Fibroblast of skin of left biceps (primary cell): ENCODE data around the gene RASL10B.

ENCODE experiments used
- DNase-seq, 2 experiments: peaks; one replicate each; pipeline ENCODE4 v3.0.0-alpha.2; 2013; ENCODE audit warnings: low read depth in 2 of 2

The RASL10B gene

DNA sequence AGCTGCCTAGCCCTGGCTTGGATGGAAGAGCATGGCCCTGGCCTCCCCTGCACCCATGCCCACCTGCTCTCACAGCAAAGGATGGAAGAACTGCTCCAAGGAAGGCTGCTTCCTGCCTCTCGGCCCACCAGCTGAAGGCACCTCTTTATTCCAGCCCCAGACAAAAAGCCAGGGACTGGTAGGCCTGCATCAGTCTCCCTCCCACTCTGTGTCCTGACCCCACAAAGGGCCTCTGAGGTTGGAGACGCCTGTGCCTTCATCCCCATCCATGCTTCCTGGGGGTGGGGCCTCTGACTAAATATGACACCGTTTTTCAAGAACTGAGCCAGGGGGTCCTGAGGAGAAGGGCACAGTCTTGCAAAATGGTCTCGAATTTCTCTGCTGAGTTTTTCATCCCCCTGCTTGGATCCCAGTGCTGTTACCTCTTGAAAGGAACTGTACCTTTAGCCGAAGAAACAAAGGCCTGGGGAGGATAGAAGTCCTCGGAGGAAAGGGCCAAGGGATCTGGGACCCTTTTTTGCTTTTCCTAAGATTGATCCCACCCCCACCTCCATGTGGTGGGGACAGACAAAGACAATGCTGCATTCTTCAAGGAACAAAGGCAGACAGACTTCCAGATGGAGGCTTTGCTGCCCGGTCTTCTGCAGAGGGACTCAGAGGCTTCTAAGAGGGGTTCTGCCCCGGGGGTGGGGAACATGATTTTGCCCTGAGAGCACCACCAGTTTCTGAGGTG is 34.5 kb downstream of the RASL10B start:
- no peak for DNase-seq

DNA sequence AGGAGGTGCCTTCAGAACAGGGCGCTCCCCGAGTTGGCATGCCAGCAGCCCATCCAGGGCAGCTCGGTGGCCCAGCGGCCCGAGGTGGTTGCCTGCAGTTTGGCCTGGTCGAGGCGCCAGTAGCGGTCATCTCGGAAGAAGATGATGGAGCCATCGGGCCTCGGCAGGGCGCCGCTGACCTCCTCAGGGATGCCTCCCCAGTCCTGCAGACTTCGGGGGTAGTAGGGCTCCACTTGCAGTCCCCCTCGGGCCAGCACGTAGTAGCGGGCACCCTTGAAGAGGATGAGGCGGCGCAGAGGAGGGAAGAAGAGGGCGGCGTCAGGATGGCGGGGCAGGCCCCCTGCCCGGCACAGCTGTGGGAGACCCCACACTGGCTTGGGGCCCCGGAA is 35.0 kb downstream of the RASL10B start:
- DNase-seq = no peak

DNA sequence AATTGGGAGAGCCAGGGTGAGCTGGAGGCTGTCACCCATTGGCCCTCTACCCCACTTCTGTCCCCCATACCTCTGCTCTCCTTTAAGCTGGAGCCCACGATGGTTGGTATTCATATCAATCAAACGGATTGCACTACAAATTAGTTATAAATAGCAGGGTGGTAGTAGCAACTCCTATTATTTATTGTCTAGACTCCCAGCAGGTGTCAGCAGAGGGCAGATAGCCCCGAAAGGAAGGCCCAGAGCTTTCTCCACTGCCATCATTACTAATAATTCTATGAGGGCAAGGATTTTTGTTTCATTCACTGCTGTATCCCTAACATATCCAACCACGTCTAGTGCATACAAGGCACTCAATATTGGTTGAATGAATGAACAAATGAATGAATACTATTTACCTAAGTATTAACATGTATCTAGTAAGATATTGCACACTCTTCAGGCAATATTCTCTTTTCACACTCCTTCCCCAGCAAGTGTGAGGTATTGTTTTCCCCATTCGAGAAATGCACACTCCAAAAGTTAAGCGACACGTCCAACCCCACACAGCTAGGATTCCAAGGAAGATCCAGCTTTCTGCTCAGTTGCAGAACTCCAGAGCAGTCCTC is 35.6 kb downstream of the RASL10B start:
- DNase-seq = no peak

DNA sequence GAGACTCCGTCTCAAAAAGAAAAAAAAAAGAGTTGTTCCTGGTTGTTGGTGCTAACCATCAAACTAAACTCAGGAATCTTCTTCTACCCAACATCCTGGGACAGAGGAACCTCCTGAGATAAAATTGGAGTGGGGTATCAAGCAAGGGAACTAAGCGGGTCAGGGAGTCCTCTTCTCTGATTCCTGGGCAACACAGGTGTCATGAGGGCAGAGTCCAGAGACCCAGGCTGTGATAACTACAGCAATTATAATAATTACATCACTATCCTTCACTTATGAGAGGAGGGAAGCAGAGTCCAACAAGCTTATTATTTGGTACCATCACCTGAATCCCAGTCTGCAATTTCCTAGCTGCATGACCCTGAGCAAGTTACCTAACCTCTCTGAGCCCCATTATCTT is 37.4 kb downstream of the RASL10B start:
- DNase-seq = no peak

DNA sequence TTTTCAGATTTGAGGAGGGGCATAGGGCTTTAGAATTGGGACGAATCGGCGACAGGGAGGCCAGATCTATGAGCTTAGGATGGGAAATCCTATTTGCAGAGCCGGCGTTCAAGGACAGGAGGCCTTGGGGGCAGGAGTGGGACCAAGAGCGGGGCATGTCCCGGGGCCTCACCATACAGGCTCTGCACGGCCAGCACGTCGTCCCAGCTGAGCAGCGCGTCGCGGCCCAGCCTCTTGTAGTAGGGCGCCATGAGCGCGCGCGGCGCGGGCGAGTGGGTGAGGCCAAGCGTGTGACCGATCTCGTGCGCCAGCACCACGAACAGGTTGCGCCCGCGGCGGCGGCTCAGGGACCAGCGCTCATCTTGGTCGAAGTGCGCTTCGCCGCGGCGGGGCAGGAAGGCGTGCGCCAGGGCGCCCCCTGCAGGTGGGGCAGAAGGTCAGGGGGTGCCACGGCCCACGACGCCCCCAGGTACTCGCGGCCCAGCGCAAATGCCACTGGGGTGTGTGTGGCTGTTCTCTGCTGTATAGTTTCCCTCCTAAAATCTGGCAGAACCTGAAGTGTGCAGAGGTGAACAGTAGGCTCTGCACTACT is 38.6 kb downstream of the RASL10B start:
- no peak for DNase-seq

DNA sequence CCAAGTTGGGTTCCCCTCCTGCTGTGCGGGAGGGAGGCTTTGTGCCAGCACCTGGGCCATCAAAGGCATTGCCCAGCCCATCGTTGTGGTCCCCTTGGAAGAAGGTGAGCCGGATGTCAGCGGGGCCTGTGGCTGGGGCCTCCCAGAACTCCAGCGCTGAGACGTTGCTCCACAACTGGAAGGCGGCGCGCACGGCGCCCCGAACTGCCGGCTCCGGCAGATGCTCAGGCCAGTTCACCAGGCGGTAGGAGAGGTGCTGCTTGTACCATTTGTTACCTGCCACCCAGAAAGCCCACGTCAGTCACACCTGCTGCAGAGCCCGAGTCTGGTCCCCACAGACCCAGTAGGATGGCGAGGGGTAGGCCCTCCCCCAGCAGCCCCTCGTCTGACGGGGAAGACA is 41.7 kb downstream of the RASL10B start:
- no peak for DNase-seq

DNA sequence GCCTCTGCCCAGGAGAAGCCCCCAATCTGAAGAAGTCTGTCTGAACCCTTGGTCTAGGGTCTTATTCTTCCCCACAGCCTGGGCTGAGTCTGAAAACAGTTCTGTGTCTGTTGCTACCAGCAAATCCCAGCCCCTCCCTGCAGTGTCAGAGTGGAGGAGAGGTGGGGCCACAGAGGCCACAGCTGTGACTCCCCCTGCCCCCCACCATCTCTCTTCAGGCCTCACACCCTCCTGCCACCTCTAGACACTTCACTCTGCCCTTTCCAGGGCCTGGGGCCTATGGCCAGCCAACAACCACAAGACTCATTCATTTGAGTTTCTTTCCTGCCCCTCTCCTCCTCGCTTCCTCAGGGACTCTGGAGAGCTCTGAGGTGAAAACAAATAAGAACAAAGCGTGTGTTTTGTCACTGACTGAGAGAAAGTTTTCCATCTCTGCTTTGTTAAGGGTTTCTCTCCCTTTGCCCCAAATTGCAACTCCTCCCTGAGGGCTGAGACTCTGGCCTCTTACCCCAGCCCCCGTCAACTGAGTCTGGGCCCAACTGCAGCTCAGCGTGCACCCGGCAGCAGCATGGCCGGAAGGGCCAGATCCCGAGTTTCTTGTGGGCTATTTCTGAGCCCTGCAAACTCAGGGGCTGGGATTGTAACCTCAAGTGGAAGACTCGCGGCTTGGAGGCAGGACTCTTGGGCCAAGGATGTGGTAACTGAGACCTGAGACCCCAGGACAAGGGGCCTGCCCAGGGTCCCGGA is 42.4 kb downstream of the RASL10B start:
- no peak for DNase-seq

DNA sequence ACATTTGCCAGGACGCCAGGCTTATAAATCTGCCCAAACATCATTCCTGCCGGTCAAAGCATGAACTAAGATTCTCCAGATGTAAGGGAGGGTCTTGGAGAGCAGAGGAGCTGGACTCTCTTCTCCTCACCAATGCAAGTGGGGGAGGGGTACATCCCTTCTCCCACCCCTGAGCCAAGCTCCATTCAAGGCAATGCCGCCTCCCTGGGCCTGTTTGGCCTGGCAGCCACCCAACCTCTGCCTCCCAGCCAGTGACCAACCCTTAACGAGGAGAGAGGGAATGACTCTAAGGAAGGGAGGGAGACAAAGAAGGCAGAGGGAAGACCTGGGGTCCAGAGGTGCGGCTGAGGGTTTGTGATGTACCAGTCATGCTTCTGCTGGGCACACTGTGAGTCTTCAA is 43.1 kb downstream of the RASL10B start:
- no peak for DNase-seq

DNA sequence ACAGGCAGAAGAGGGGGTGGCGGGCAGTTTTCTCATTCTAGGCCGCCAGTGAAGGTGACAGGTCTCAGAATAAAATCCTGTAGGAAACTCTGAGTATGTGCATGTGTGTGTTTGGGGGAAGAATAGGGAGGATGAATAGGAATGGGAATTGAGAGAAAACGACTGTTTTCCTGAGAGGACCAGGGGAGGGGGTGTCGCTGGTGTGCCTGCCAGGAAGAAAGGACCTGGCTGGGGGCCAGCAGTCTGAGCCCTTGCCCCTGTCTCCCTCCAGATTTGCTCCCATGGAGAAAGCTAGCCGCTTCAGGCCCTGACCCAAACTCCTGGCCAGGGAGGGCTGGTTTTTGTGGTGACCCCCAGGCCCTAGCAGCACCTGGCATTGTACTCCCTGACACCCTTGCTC is 43.6 kb downstream of the RASL10B start:
- no peak for DNase-seq

DNA sequence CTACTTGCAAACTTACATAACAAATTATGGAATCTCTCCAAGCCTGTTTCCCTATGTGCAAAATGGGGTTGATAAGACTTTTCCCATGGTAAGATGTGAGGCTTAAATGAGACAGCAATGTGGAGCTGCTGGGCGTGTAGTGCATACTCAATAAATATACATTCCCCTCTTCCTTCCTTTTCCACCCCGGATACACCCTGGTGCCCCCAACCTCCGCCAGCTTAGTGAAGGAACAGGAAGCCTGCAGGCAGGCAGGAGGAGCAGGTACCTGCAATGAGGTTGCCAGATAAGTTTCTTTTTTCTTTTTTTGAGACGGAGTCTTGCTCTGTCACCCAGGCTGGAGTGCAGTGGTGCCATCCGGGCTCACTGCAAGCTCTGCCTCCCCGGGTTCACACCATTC is 44.1 kb downstream of the RASL10B start:
- DNase-seq = no peak

DNA sequence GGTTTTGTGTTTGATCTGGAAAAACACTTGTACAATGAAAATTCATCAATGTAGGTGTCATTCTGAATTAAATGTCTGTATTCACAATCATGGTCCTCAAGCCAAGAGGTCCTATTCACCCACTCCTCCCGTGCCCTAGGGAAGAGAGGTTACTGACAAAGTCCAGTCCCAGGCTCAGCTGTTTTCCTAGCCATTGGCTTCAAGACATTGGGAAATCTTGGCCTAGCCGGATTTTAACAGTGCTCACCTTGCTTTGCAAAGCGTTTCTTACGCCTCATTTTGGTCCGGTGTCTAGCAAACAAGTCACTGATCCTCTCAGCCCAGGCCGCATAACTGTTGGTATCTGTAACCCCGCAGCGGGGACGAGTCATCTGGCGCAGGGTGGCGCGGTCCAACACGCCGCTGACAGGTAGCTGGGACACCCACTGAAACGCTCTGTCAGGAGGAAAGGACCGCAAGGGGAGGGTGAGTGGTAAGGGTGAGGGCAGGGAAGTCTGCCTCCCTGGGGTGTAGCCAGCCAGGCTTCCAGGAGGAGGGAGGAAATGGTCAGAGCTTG is 47.3 kb downstream of the RASL10B start:
- DNase-seq = no peak

DNA sequence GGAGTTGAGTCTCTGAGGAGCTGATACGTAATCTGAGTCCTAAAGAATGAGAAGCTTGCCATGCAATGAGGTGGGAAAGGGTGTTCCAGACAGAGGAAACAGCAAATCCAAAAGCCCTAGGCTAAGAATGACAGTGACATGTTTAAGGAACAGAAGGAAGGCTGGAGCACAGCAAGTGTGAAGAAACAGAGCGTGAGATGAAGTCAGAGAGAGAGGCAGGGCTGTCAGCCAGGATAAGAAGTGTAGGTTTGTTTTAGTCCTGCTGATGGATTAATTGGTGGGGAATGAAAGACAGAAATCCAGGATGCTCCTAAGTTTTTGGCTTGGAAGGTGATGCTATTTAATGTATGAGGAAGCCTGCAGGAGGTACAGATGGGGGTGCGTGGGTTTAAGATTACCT is 49.5 kb downstream of the RASL10B start:
- DNase-seq = no peak

DNA sequence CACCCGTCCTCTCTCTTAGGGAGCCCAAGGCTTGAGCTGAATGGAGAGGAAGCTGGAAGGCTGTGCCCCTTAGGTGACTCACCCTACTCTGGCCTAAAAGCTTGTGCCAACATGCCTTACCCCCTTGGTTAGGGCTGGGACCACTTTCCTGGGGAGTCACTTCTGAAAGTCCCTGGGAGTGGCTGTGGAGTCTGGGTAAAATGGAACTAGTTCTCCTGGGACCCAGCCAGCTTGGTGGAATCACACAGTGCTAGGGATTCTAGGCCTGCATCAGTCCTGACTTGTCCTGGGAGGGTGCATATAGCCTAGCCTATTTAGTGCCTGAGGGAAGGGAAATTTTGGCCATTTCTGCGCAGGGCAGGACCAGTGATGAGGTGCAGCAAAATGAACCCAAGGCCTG is 53.5 kb downstream of the RASL10B start:
- DNase-seq = no peak

DNA sequence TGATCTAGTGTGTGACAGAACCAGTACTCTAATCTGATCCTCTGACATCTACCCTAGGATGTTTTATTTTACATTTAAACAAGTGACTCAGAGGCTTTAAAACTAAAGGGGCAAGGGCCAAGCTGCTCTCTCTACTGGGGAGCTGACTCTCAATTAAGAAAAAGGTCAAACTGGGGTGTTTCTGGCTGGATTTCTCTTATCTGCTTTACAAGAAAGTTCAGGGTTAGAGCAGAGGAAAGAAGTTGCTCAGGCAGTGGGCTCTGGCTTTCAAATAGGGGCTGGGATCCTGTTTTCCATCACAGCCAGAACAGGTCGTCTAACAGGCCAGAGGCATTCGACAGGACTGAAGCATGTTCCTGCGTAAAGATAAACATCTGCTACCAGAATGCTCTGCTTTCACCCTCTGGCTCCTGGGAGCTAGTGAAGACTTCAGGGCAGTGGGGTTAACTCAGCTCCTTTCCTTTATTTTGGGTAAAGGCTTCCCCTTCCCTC is 55.5 kb downstream of the RASL10B start:
- no peak for DNase-seq

DNA sequence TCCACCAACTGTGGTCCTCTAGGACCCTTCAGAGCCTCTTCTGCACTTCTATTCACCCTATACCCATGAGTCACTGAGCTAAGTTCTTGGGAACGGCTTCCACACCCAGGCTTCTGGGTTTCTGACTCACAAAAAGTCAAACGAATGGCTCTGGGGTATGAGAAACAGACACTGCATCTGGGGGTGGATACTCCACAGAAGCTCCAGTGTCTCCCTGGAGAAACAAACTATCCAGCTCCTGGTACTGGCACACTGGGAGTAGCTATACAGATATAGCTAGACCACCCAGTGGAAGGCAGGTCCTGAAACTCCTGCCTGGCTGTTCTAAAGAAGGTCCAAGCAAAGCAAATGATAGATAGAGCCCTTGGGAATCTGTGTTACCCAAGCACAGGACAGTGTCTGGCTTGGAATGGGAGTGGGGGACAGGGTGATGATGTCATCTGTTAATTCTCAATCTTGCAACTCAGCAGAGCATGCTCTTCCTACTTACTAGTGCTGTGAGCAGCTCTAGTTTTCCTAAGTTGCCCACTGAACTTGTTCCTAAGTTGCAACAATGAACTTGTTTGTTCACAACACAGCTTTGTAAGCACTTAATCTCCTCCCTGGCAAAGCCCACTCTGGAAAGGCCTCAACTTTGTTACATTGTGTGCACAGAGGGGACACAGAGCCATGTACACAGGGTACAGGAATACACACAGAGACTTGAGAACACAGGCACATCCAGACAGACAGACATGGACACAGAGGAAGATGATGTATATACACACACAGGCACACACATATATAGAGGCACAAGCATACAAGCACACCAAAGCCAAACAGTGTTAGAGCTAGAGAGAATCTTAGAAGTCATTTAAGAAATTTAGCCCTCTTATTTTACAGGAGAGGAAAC is 57.3 kb downstream of the RASL10B start:
- peak; percentile 47 to 54 for DNase-seq

DNA sequence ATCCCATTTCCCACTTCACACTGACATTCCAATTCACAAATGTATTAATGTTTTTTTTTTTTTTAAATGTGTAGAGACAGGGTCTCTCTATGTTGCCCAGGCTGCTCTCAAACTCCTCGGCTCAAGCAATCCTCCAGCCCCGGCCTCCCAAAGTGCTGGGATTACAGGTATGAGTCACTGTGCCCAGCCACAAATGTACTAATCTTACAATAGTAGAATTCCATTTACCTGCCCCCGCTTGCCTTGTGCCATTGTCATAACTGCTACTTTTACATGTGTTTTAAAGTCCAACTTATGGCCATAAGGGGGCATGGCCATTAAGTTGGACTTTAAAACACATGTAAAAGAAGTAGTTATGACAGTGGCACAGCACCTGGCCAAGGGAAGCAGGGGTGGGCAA is 59.4 kb downstream of the RASL10B start:
- DNase-seq = no peak

DNA sequence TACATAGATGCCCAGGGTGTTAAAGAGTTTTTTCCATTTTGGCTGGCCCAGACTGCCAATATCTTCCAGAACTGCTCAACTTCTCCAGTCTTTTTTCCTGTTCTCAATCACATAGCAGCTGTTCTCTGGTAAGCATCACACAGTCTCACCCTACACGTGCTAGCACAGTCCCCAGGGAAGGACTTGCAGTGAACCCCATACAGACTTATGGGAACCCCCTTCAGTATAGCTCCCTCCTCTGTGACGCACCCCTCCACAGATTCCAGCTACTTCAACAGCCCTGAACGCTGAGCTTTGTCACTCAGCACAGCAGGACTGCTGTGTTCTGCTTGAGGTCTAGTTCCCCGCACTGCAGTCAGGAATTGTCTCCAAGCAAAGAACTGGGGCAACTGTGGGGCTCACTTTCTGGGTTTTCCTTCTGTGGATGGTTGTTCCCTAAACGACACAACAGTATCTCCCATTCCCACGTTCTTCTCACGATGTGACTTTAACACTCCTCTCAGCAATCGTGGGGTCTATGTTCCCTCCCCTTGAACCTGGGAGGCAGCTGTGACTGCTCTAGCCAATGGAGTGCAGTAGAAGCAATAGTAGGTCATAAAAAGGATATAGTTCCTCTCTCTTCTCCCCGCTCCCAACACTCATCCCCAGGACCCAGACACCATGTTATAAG is 60.4 kb downstream of the RASL10B start:
- DNase-seq = no peak
